ENCODE data around the gene NUDT13. TPM values are rescaled to one million over a fixed set of nuclear protein-coding genes. Genes with fewer than 3 reads are reported as not detected.

The NUDT13 gene
- total RNA-seq, 1 donor from 2014 or later: 2.8 TPM

DNA sequence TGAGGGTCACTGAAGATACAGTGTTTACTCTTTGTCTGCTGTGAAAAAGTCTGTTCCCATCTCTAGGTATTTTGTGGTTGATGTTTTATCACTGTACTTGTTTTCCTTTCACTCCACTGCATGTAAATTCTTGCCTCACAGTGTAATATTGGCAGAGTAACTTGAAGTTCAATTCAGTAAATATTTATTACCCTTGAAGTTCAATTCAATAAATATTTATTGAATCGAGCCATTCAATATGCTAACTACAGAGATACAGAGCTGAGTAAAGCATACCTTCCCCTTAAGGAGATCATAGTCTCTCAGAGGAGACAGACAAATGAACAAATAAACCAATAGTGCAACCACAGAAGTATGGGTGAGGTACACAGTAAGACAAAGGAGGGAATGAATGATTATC is 9.2 kb downstream of the NUDT13 start:
- TF ChIP-seq, protein P1, sequence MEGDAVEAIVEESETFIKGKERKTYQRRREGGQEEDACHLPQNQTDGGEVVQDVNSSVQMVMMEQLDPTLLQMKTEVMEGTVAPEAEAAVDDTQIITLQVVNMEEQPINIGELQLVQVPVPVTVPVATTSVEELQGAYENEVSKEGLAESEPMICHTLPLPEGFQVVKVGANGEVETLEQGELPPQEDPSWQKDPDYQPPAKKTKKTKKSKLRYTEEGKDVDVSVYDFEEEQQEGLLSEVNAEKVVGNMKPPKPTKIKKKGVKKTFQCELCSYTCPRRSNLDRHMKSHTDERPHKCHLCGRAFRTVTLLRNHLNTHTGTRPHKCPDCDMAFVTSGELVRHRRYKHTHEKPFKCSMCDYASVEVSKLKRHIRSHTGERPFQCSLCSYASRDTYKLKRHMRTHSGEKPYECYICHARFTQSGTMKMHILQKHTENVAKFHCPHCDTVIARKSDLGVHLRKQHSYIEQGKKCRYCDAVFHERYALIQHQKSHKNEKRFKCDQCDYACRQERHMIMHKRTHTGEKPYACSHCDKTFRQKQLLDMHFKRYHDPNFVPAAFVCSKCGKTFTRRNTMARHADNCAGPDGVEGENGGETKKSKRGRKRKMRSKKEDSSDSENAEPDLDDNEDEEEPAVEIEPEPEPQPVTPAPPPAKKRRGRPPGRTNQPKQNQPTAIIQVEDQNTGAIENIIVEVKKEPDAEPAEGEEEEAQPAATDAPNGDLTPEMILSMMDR (IDR thresholded peaks at IDR 0.05): no peak
- ATAC-seq: no peak
- DNase-seq: no peak
- no peak overlapping the region for H3K27ac ChIP-seq
- intact Hi-C loops (cut with DNase I): no loop called here
- peaks cover 42% of the 10 kb centered on the region for H3K36me3 ChIP-seq
- no peaks in the 10 kb centered on the region for H3K27me3 ChIP-seq (ENCODE audit: low read depth)
- H3K4me3 ChIP-seq: no peak overlapping the region
- no peaks in the 10 kb centered on the region for H3K9me3 ChIP-seq
- H3K4me1 ChIP-seq: no peaks in the 10 kb centered on the region

GRCh38 chr10:73119952-73120351 is 9.7 kb downstream of the NUDT13 start:
- Histone ChIP-seq H3K9me3 (no peaks in the 10 kb centered on the region), H3K4me3 (no peak overlapping the region), H3K27ac (no peak overlapping the region), H3K36me3 (peaks cover 47% of the 10 kb centered on the region), H3K27me3 (ENCODE audit: low read depth) (no peaks in the 10 kb centered on the region), H3K4me1 (no peaks in the 10 kb centered on the region)
- TF ChIP-seq, protein P1 (IDR thresholded peaks at IDR 0.05): no peak
- intact Hi-C loops (cut with DNase I): no loop called here
- ATAC-seq: no peak
- no peak for DNase-seq

GRCh38 chr10:73126343-73126742 is 16.1 kb downstream of the NUDT13 start:
- ATAC-seq (no peak), DNase-seq (no peak)
- intact Hi-C loops (cut with DNase I): no loop called here
- H3K9me3 ChIP-seq: no peaks in the 10 kb centered on the region
- no peaks in the 10 kb centered on the region for H3K27me3 ChIP-seq (ENCODE audit: low read depth)
- TF ChIP-seq, protein P1 (IDR thresholded peaks at IDR 0.05): no peak
- H3K4me3 ChIP-seq: no peak overlapping the region
- no peak overlapping the region for H3K27ac ChIP-seq
- H3K36me3 ChIP-seq: peaks cover 88% of the 10 kb centered on the region
- H3K4me1 ChIP-seq: no peaks in the 10 kb centered on the region

DNA sequence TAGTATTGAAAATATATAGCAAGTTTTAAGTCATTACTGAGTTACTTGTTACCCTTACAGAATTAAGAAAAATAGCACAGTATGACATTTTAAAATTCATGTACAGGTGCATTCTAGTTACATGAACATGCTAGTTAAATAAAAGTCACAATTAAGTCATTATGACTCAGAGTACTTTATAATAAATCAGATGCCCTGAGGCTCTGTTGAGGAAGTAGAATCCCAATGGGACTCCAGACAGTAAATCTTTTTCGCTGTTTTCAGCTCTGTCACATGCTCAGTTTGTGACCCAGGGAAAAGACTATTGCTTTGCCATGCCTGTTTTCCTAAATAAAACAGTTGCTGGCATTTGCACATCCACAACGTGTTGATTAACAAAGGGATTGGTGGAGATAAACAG is 21.0 kb downstream of the NUDT13 start:
- H3K36me3 ChIP-seq: peaks cover 100% of the 10 kb centered on the region
- no peak overlapping the region for H3K27ac ChIP-seq

DNA sequence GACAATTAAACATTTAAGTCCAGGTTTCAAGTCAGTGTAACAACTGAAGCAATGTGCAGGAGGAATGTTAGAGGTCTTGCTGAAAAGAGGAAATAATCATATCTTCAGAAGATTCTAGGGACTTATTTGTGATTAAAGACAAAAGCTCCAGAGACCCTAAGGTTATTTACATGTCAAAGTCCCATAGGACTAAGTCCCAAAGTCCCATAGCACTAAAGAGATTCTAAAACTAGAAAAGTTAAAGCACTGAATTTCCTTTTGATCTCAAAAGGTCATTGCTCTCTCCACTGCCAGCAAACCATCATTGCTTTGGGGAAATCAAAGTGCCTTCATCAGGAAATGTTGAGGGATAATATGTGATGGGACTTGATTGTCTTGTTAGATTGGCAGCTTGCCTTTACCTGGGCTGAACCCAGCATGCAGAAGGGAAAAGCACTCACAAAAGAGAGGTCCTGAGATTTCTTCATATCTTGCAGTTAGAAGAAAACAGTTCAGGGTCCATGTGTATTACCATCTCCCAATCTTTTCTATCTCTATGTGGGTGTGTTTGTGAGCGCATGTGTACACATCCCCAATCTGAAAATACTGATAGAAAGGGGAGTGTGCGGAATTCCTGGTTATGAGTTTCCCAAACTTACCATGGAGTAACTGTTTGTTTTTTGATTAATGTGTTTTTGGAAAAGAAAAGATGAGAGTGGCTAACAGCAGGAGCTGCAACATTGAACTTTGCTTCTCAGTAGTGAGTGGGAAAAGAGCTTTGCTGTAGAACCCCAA is 21.8 kb downstream of the NUDT13 start:
- H3K27me3 ChIP-seq (ENCODE audit: low read depth): no peaks in the 10 kb centered on the region
- TF ChIP-seq, protein P1 (IDR thresholded peaks at IDR 0.05): no peak
- peaks cover 100% of the 10 kb centered on the region for H3K36me3 ChIP-seq

More for the DNA sequence above, 21.0 kb downstream of the NUDT13 start:
- ATAC-seq (no peak), DNase-seq (no peak)
- no peaks in the 10 kb centered on the region for H3K4me1 ChIP-seq
- TF ChIP-seq, protein P1 (IDR thresholded peaks at IDR 0.05): no peak
- intact Hi-C loops (cut with DNase I): no loop called here
- no peak overlapping the region for H3K4me3 ChIP-seq
- no peaks in the 10 kb centered on the region for H3K27me3 ChIP-seq (ENCODE audit: low read depth)
- H3K9me3 ChIP-seq: no peaks in the 10 kb centered on the region

More for the DNA sequence above, 21.8 kb downstream of the NUDT13 start:
- Histone ChIP-seq H3K4me3 (no peak overlapping the region), H3K9me3 (no peaks in the 10 kb centered on the region), H3K4me1 (no peaks in the 10 kb centered on the region), H3K27ac (no peak overlapping the region)
- intact Hi-C loops (cut with DNase I): no loop called here
- DNase-seq (no peak), ATAC-seq (no peak)
